GM21737 (cell line): ENCODE data around the gene C9orf50.
"Not testable (repeated sequence)": the region's sequence is repeated elsewhere in the genome, so short reads cannot be mapped to it uniquely, and the experiment has no call there.

Source experiments
- ATAC-seq: cut with Tn5 transposase; IDR thresholded peaks from one replicate; pipeline ENCODE4 v1.9.1; 2021; ENCODE audit warnings: mild to moderate bottlenecking, moderate library complexity; ENCODE audit not compliant: unreplicated experiment

C9orf50 gene

GRCh38 chr9:129595311-129595741 lies 25.6 kb downstream of the C9orf50 start:
- no peak for ATAC-seq

GRCh38 chr9:129594632-129595031 lies 26.3 kb downstream of the C9orf50 start:
- no peak for ATAC-seq

- not testable (repeated sequence) for ATAC-seq
These were observed 28.1 kb downstream of the C9orf50 start for GRCh38 chr9:129592790-129593189.

DNA sequence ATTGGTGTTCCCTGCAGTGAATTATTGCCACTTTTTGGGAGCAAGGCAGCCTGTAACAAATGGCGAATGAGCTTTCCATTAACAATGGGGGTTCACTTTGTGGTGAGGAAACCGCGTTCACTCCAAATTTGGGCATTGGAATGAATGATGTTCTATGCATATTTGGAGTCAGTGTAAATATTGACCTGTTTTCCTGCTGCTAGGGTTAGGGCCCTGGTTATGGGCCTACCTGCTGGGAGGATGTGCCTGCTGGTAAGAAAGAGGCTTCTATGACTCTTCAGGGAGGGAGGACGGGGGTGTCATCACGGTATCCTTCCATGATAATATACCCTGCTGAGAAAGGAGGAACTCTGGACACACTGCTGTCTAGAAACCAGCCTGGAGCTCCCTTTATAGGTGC lies 29.0 kb downstream of the C9orf50 start:
- ATAC-seq: no peak

DNA sequence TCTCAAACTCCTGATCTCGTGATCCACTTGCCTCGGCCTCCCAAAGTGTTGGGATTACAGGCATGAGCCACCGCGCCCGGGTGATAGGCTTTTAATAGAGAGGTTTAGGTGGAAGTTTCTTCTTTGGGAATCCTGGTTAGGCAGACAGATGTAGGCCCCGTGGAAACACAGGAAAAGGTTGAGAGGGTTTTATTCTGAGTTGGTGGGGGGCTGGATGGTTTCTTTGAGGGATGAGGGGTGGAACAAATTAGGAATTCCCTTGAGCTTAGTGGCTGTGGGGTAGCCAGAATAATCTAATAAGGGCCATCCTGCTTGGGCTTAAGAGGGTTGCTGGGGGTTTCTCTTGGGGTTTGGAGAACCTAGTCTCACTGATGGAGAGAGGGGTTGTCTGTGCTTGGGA lies 30.4 kb downstream of the C9orf50 start:
- ATAC-seq: no peak

GRCh38 chr9:129587487-129588262 lies 33.2 kb downstream of the C9orf50 start:
- no peak for ATAC-seq

- no peak for ATAC-seq
These were observed 34.2 kb downstream of the C9orf50 start for GRCh38 chr9:129586685-129587084.

DNA sequence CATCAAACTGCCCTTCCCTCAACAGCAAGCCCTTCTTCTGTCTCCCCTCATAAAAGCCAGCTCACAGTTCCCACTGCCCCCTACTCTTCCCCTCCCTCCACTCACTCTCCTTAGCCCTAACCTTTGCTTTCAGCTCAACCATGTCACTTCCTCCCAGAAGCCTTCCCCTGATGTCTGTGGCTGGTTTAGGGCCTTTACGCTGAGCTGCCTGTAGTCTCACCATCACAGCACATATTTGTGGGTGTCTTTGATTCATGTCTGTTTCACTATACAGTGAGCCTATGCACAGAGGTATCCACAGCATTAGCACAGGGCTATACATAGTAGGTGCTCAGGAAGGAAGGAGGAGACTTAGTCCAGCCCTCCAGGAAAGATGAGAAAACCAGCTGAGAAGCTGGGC lies 34.7 kb downstream of the C9orf50 start:
- no peak for ATAC-seq

- ATAC-seq: no peak
These were observed 35.5 kb downstream of the C9orf50 start for GRCh38 chr9:129585352-129585751.

- ATAC-seq: peak; percentile 53
These were observed 36.8 kb downstream of the C9orf50 start for GRCh38 chr9:129584136-129584535.

DNA sequence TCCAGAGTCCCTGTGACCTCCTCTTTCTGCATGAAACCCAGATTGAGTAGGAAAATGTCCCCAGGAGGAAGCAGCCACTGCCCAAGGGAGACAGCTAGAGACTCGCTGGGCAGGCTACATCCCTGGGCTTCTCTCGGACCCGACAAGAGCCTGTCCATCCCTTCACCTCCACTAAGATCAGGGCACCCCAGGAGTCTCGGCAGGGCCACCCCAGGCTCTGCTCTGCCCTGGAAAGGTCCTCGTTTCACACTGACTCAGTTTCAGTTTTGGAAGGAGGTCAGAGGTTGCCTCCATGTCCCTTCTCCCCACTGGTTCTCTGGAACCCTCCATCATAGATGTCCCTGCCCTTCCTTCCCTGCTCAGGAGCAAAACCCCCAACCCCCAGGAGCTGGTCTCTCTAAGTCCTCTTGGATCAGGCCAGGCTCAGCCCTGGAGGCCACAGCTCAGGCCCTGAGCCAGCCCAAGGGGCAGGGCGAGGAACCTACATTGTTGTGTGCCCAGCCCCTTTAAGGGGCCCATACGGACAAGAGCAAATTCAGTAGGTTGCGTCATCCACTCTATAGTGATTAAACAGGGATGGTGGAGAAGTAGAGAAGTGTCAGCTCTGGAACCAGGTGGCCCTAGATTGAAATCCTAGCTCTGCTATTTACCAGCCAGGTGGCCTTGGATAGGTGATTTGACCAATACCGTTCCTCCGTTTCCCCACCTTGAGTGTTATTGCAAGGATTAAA lies 37.4 kb downstream of the C9orf50 start:
- ATAC-seq: no peak

GRCh38 chr9:129582855-129583254 lies 38.0 kb downstream of the C9orf50 start:
- ATAC-seq: no peak

- ATAC-seq: no peak
These were observed 39.3 kb downstream of the C9orf50 start for GRCh38 chr9:129581505-129582189.

- no peak for ATAC-seq
These were observed 40.5 kb downstream of the C9orf50 start for GRCh38 chr9:129580211-129580915.

DNA sequence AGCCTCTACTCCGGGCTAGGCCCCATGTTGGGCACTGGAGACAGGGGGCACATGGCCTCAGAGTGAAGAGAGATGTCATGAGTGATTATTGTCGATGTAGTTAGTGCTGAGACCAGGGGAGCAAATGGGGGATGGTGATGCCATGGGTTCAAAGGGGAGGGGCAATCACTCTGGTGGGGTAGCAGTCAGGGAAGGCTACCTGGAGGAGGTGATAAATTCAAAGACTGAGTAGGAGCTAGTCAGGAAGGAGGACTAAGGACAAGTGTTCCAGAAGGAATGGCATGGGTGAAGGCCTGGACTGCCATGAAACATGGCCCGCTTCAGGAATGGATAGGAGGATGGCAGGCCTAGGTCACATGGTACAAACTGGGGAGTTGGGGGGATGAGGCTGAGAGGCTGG lies 41.6 kb downstream of the C9orf50 start:
- no peak for ATAC-seq

GRCh38 chr9:129576546-129577543 lies 44.1 kb downstream of the C9orf50 start:
- no peak for ATAC-seq

GRCh38 chr9:129575818-129576217 lies 45.1 kb downstream of the C9orf50 start:
- no peak for ATAC-seq

GRCh38 chr9:129574911-129575585 lies 45.9 kb downstream of the C9orf50 start:
- ATAC-seq: no peak

DNA sequence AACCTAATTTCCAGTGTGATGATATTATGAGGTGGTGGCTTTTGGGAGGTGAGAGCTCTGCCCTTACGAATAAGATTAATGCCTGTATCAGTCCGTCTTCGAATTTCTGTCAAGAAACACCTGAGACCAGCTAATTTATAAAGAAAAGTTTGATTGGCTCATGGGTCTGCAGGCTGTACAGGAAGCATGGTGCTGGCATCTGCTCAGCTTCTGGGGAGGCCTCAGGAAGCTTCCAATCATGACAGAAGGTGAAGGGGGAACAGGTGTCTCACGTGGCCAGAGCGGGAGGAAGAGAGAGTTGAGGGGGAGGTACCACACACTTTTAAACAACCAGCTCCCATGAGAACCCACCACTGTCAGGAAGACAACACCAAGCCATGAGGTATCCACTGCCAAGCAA lies 46.9 kb downstream of the C9orf50 start:
- no peak for ATAC-seq
